GM12873 (cell line): ENCODE measurements around the gene ABCC4.

ENCODE experiments used
- CTCF ChIP-seq: IDR thresholded peaks from 2 replicates; pipeline ENCODE4 v1.5.1; 2012; ENCODE audit warnings: low read depth, mild to moderate bottlenecking, moderate library complexity, low read length, control low read depth; ENCODE audit not compliant: insufficient read depth; ENCODE audit errors: missing control alignments

The ABCC4 gene

GRCh38 chr13:95243207-95243606, 58.0 kb downstream of the ABCC4 start:
- TF ChIP-seq CTCF = no peak

- TF ChIP-seq CTCF = no peak
Observed at GRCh38 chr13:95241321-95241720, 59.9 kb downstream of the ABCC4 start.

- no peak for TF ChIP-seq CTCF
Observed at GRCh38 chr13:95239283-95239682, 62.0 kb downstream of the ABCC4 start.

- no peak for TF ChIP-seq CTCF
Observed at GRCh38 chr13:95237310-95237870, 63.9 kb downstream of the ABCC4 start.

- no peak for TF ChIP-seq CTCF
Observed at GRCh38 chr13:95236774-95237173, 64.5 kb downstream of the ABCC4 start.

GRCh38 chr13:95235974-95236373, 65.3 kb downstream of the ABCC4 start:
- no peak for TF ChIP-seq CTCF

- TF ChIP-seq CTCF = no peak
Observed at GRCh38 chr13:95235199-95235756, 66.0 kb downstream of the ABCC4 start.
